Mammary epithelial cell (primary cell): ENCODE results near the gene TNNC1.

ENCODE experiments used
- EZH2 ChIP-seq: IDR thresholded peaks from 2 replicates; pipeline ENCODE4 v1.6.1; 2012; ENCODE audit warnings: low read length, inconsistent platforms, borderline replicate concordance
- TF ChIP-seq, protein P1 (sequence below), 2 donors: IDR thresholded peaks in 1 of 2; conservative IDR thresholded peaks in 1 of 2; 2 replicates each; pipeline ENCODE4 v1.5.1; 2011 to 2012; ENCODE audit warnings: inconsistent platforms in 2 of 2, low read length in 2 of 2, mild to moderate bottlenecking in 2 of 2, control low read depth in 1 of 2, low read depth in 1 of 2; ENCODE audit not compliant: insufficient read depth in 1 of 2; ENCODE audit errors: extremely low read depth in 1 of 2

DNA sequence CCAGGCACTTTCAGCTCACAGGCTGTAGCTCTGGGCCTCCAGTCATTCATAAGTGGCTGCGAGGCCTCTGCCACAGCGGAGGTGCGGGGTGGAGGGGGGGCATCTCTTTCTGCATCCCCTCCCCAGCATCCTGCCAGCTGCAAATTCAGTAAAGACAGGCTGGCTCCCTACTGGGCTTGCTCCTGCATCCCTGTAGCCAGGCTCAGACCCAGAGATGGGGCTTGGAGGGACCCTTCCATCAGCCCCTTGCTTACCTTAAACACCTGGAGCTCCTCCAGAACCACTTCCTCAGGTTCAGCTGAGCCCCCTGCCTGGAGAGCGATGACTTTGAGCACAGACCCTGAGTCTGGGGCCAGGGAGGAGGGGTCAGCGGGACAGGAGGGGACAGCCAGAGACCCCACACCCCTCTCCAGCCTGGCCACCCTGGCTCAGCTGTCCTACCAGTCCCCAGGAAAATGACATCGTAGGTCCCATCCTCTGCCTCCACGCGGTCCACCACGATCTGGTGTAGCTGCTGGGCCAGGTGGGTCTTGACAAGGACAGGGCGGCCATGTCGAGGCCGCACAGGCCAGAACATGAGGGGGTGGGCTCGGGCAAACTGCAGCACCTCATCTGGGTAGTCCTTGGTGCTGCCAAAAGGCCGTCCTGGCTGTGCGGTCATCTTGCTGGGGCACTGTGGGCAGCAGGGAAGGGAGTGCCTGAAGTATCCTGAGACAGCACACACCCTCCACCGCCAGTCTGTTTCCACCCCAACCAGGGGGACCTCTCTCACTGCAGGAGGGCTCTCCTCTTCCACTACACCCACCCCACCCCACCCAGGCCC is 14.2 kb downstream of the TNNC1 start:
- TF ChIP-seq, protein P1, sequence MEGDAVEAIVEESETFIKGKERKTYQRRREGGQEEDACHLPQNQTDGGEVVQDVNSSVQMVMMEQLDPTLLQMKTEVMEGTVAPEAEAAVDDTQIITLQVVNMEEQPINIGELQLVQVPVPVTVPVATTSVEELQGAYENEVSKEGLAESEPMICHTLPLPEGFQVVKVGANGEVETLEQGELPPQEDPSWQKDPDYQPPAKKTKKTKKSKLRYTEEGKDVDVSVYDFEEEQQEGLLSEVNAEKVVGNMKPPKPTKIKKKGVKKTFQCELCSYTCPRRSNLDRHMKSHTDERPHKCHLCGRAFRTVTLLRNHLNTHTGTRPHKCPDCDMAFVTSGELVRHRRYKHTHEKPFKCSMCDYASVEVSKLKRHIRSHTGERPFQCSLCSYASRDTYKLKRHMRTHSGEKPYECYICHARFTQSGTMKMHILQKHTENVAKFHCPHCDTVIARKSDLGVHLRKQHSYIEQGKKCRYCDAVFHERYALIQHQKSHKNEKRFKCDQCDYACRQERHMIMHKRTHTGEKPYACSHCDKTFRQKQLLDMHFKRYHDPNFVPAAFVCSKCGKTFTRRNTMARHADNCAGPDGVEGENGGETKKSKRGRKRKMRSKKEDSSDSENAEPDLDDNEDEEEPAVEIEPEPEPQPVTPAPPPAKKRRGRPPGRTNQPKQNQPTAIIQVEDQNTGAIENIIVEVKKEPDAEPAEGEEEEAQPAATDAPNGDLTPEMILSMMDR (conservative IDR thresholded peaks at IDR 0.05 in 1 of 2, IDR thresholded peaks at IDR 0.05 in 1 of 2; ENCODE audit: extremely low read depth in 1 of 2, insufficient read depth in 1 of 2, low read depth in 1 of 2, low read length in 2 of 2) = no peak
- TF ChIP-seq EZH2 = no peak
